ENCODE data around the gene FOXR1. TPM values are rescaled to one million over a fixed set of nuclear protein-coding genes. Genes with fewer than 3 reads are reported as not detected.

Gene FOXR1
- total RNA-seq, 4 donors from 2014 or later = not detected

DNA sequence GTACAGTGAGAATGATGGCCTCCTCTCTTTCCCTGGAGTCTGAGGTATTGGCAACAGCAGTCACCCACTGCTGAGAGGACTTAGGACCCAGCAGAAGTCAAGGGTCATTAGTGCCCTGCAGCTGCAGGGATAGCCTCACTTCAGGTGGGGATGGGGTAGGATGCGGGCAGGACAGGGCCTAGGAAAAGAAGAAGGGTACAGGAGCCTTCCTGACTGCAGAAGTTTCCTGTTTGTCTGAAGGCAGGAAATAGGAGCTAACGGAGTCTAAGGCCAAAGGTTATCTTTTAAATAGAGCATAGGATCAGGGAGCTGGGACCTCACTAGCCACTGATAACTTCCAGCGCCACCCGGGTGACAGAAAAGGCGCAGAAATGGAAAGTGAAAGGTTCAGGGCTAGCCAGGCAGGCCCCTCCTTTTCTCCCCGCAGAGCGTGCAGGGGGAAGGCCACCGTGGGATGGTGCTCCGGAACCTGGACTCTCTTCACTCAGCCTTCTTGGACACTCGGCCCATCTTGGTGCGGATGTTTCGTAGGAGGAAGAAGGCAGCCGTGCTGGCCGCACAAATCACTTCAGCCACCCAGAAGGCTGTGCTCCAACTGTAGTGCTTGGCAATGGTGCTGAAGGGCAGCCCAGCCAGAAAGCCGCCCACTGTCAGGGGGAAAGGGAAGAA is 53.0 kb downstream of the FOXR1 start:
- peak overlapping the region in 3 of 4 donors; percentile 9 to 41 (median 40) for H3K27ac ChIP-seq
- H3K9me3 ChIP-seq = no peaks in the 10 kb centered on the region
- peaks cover 0 to 85% of the 10 kb centered on the region in 2 donors for H3K36me3 ChIP-seq
- 73% methylated on average over 5 of the region's 15 CpGs; no CpG with 5 or more reads in 1 of the 2 donors for WGBS, 2 donors (ENCODE audit: low coverage in 1 of 2)
- no peaks in the 10 kb centered on the region for H3K27me3 ChIP-seq
- no peak for ATAC-seq
- no peak for TF ChIP-seq EP300 (IDR thresholded peaks at IDR 0.05)
- TF ChIP-seq POLR2AphosphoS5 (IDR thresholded peaks at IDR 0.05) = no peak
- TF ChIP-seq, protein P1, sequence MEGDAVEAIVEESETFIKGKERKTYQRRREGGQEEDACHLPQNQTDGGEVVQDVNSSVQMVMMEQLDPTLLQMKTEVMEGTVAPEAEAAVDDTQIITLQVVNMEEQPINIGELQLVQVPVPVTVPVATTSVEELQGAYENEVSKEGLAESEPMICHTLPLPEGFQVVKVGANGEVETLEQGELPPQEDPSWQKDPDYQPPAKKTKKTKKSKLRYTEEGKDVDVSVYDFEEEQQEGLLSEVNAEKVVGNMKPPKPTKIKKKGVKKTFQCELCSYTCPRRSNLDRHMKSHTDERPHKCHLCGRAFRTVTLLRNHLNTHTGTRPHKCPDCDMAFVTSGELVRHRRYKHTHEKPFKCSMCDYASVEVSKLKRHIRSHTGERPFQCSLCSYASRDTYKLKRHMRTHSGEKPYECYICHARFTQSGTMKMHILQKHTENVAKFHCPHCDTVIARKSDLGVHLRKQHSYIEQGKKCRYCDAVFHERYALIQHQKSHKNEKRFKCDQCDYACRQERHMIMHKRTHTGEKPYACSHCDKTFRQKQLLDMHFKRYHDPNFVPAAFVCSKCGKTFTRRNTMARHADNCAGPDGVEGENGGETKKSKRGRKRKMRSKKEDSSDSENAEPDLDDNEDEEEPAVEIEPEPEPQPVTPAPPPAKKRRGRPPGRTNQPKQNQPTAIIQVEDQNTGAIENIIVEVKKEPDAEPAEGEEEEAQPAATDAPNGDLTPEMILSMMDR (IDR thresholded peaks at IDR 0.05) = no peak
- TF ChIP-seq POLR2A (IDR thresholded peaks at IDR 0.05) = no peak
- H3K4me3 ChIP-seq = no peak overlapping the region
- H3K4me1 ChIP-seq = peaks cover 3 to 53% (median 14%) of the 10 kb centered on the region in 3 donors

DNA sequence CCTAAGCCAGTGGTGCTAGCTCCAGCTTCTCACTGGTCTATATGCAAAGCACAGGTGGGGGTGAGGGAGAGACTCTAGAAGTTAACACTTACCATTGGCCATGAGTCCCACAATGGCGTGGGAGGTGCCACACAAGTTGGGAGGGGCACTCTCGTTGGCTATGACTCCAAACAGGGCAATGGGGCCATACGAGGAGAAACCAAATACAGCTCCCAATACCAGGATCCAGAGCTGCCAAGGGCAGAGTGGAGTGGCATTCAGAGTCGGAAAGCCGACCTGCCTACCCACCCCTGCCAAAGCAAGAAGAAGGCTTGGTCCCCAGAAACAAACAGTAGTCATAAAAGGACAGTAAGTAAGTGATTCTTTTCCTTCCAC is 53.5 kb downstream of the FOXR1 start:
- H3K4me1 ChIP-seq = peaks cover 1 to 53% (median 16%) of the 10 kb centered on the region in 3 donors
- 60% methylated on average over 1 of the region's 5 CpGs; no CpG with 5 or more reads in 1 of the 2 donors for WGBS, 2 donors (ENCODE audit: low coverage in 1 of 2)
- TF ChIP-seq, protein P1 (IDR thresholded peaks at IDR 0.05) = no peak
- TF ChIP-seq EP300 (IDR thresholded peaks at IDR 0.05) (no peak), POLR2A (IDR thresholded peaks at IDR 0.05) (no peak), POLR2AphosphoS5 (IDR thresholded peaks at IDR 0.05) (no peak)
- no peak for ATAC-seq
- H3K9me3 ChIP-seq = no peaks in the 10 kb centered on the region
- H3K27me3 ChIP-seq = no peaks in the 10 kb centered on the region
- H3K27ac ChIP-seq = peak overlapping the region in 3 of 4 donors; percentile 9 to 41 (median 40)
- H3K36me3 ChIP-seq = peaks cover 0 to 82% of the 10 kb centered on the region in 2 donors
- no peak overlapping the region for H3K4me3 ChIP-seq

DNA sequence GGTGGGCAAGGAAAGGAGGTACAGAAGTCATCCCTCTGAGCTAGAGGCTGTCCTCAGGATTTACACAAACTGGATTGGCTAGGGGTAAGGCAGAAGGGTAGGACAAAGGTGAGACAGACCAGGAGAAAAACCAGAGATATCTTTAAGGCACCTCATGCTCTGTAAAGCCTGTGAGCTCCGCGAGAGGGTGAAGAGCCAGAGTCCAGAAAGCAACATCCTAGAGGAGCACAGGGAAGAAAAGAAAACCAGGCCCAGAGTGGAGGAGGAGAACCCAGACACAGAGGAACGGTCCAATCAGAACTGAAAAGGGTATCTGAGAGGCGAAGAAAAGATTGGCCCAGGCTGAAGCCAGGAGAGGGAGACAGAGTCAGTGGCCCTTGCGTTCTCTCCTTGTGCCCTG is 54.0 kb downstream of the FOXR1 start:
- Histone ChIP-seq H3K4me1 (peaks cover 0 to 50% (median 13%) of the 10 kb centered on the region in 3 donors), H3K9me3 (no peaks in the 10 kb centered on the region), H3K27ac (peak overlapping the region in 3 of 4 donors; percentile 8 to 41 (median 40)), H3K36me3 (peaks cover 0 to 77% of the 10 kb centered on the region in 2 donors), H3K27me3 (no peaks in the 10 kb centered on the region), H3K4me3 (no peak overlapping the region)
- 72 to 85% methylated on average over 4 to 5 of the region's 5 CpGs for WGBS, 2 donors (ENCODE audit: low coverage in 1 of 2)
- TF ChIP-seq, protein P1 (IDR thresholded peaks at IDR 0.05) = no peak
- TF ChIP-seq EP300 (IDR thresholded peaks at IDR 0.05) (no peak), POLR2AphosphoS5 (IDR thresholded peaks at IDR 0.05) (no peak), POLR2A (IDR thresholded peaks at IDR 0.05) (no peak)
- no peak for ATAC-seq

DNA sequence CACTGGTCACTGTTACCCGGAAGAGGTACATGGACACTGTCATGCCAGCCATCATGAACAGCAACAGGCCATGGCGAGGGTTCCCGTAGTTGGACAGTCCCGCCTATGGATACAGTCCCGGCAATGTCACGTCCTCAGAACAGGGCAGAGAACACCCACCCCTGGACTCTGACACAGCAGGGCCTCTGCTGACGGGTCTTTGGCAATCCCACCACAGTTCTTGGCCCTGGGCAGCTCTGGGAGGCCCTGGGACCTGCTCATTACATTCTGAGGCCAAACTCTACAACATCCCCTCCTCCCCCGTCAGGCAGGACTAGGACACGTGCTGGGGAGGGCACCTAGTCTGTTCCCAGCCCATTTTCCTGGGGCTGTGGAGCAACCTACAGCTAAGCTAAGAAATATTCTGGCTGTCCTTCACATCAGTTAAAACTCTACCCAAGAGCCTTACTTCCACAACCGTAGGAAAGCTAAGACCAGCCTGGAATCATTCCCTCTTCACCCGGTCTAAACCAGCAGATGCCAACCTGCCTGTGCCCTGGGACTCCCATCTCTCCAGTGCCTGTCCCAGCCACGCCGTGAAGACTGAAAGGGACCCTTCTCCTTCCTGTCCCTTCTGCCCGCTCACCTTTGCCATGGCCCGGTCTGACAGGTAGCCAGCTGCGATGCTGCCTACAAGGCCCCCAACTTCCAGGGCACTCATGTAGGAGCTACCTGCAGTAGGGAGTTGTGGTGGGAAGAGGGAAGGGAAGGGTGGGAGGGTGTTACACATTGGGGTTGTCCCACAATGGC is 54.6 kb downstream of the FOXR1 start:
- H3K27ac ChIP-seq = peak overlapping the region in 3 of 4 donors; percentile 5 to 41 (median 8)
- H3K4me1 ChIP-seq = peaks cover 0 to 46% (median 9%) of the 10 kb centered on the region in 3 donors
- WGBS, 2 donors (ENCODE audit: low coverage in 1 of 2) = 63% methylated on average over 3 of the region's 16 CpGs; no CpG with 5 or more reads in 1 of the 2 donors
- TF ChIP-seq, protein P1 (IDR thresholded peaks at IDR 0.05) = no peak
- no peak for TF ChIP-seq POLR2A (IDR thresholded peaks at IDR 0.05)
- TF ChIP-seq POLR2AphosphoS5 (IDR thresholded peaks at IDR 0.05) = no peak
- no peak for TF ChIP-seq EP300 (IDR thresholded peaks at IDR 0.05)
- H3K4me3 ChIP-seq = no peak overlapping the region
- H3K27me3 ChIP-seq = no peaks in the 10 kb centered on the region
- H3K36me3 ChIP-seq = peaks cover 0 to 71% of the 10 kb centered on the region in 2 donors
- no peaks in the 10 kb centered on the region for H3K9me3 ChIP-seq
- no peak for ATAC-seq
